Central memory CD4-positive, alpha-beta T cell (primary cell): Measurements from ENCODE around the gene STEEP1.

Experiments
- DNase-seq: peaks from one replicate; pipeline ENCODE4 v3.0.0; 2022
- total RNA-seq, 3 experiments: gene quantifications; one replicate each; lab custom pipeline; 2026; lab: John Stamatoyannopoulos, UW

The STEEP1 gene
- 16.6 to 48.4 (median 32.2) reads per million in 3 experiments for total RNA-seq

DNA sequence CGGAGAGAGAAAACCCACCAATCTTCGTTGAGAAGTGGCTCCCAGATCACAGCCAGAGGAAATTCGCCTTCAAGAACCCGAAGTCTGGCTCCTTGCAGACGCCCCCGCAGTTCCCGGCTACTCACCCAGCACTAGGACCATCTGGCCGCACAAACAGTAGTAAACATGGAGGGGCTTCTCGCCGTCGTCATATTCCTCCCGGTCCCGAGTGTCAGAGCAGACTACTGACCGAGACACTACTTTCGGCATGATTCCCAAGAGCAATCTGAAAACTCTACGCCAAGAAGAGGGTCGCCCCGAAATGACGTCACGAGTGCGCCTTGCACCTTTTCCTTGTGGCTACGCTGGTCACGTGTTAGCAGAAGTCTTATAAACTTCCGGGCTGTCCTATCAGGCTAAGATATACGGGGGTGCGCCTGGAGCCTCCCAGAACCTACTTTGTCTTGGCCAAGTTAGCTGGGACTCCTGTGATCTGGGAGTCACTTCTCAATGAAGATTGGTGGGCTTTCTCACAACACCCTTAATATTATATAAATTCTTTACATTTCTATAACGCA is at the start of gene STEEP1:
Gene STEEP1, minus strand, starts transcription at position 303 of the 557 bp plus-strand sequence. Its CDS starts 54 bp downstream, at position 249.
- peak; percentile 83 for DNase-seq

- DNase-seq = no peak
Observed at GRCh38 chrX:119614776-119615175, 49.6 kb upstream of the STEEP1 start.

- DNase-seq = no peak
Observed at GRCh38 chrX:119607018-119607389, 41.8 kb upstream of the STEEP1 start.

DNA sequence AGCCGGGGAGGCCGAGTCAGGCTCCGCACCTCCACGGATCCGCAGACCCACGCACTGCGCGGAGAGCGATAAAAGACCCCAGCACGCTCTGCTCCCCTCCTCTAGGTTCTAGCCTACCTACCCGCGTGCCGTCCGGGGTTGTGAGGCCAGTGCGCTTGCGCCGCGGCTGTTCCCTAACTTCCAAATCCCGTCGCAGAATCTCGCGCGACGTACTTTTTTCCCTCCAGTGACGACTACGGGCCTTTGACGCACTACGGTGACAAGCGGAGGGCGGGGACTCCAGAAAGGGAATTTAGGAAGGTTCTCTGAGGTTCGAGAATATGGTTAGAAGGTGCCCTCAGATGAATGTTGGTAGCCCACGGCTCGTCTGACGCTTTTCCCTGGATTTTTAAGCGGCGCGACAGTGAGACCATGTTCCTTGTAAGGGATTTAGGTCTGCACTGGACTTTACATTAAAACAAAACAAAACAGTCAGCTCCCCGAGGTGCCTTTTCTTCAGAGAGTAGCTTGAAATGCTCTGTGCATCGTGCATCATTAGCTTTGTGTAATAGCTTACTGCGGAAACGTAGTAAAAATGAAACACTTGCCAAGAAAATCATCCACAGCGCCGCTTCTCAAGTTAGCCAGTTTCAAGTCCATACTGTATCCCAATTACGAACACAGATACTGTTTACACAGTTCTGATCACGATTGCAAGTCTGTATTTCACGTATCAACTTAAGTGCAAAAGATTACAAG is 41.2 kb upstream of the STEEP1 start, which contains the start of gene NKRF:
Gene NKRF, minus strand, starts transcription at position 145 of the 738 bp plus-strand sequence.
- DNase-seq = peak; percentile 88

- DNase-seq = peak; percentile 39
Observed at GRCh38 chrX:119605464-119606279, 40.5 kb upstream of the STEEP1 start.

DNA sequence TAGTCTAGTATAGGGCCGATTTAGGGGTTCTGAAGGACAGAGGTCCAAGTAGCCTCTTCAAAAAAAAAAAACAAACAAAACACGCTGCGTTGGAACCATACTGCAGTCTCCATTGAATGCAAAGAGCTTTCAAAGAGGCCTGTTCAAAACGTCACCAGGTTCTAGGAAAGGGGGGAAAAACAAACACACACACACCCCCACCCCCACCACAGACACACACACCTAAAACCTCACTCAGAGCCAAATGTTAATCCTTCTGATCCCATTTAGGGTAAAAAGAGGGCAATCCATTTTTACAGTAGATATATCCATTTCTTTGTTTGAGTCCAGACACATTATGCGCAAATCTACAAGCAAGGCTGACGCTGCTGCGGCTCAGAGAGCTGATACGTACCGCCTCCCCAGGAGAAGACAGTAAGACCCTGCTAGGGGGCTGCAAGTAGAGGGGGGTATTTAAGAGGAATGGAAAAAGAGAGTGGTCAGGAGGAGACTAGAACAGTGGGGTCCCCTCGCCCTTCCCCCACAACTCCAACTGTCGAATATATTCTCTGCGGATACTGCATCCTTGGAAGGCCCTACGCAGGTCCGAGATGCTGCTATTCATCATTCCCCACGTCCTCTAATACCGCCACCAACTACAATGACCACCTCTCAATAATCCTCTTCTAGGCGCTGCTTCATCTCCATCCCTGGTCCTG is 39.7 kb upstream of the STEEP1 start:
- DNase-seq = no peak

DNA sequence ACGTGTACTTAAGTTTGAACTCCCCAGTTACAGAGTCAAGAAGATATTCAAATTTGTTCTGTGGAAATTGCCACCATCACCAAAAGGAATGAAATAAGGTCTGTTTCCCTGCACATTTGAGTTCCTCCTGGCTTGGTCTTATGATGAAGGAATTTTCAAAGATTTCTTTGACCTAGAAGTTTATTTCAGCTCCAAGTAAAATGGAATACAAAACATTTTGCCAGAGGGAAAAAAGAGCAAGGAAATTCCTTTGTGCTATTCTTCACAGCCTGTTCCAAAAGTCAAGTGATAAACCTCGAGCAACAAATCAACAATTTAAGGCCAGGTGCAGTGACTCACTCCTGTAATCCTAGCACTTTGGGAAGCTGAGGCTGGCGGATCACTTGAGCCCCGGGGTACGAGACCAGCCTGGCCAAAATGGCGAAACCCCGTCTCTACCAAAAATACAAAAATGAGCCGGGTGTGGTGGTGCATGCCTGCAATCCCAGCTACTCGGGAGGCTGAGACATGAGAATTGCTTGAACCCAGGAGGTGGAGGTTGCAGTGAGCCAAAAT is 37.6 kb upstream of the STEEP1 start:
- DNase-seq = no peak

DNA sequence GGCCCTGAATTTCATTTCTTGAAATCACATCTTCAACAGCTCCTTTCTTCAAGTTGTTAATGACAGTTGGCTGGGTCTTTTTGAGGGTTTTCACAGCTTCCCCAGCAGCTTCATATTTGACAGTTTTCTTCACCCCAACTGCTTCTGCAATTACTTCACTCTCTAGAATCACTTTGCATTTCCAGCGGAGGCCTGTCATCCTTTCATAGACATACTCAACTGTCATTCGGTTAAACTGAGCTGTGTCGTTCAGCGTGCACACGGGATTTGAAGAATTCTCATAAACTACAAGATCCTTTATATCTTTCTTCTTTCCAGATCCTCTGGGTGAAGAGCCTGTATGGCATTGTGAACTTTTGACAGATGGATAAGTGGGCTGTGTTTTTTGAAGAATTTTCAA is 24.6 kb upstream of the STEEP1 start:
- no peak for DNase-seq

DNA sequence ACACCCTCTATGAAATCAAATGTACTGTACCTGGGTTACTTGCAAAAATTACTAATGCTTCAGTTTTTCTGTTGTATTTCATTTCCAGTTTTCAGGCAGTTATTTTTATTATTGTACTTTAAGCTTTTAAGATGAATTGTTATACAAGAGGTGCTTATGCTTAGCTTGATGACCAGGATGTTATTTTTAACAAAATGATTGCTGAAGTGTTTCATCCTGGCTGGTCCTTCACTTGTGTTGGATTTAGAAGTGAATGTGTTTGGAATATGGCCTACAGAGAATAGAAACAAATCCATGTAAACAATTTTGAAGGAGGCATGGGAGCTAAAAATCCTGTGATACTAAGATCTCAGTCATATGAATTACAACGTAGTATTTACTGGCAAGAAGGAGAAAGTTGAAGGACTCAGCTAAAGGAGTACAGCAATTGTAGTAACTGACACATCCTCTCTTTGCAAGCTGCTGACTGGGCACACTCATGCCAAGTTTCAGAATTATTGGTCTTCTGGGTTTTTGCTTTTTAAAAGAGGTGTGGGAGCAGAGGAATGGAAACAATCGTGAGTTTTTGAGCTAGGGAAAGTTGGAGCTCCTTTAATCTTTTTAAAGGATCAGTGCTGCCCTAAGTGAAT is 18.3 kb upstream of the STEEP1 start:
- DNase-seq = no peak

DNA sequence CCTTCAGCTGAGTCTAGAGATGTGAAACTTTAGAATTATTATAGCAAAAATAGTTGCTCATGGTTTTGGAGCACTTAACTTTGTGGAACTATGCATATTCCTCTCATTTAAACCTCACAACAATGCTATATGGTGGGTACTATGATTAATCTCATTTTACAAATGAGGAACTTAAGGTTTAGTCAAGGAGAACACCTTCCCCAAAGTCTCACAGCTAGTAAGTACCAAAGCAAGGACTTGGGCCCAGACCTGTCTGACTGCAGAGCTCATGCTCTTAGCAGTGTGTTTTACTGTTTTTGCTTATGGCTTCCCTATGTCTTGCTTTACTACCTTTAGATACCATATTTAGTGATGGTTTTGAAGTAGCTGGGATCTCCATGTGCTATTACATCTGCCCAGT is 14.2 kb upstream of the STEEP1 start:
- no peak for DNase-seq

- peak; percentile 86 for DNase-seq
Observed at GRCh38 chrX:119574394-119575266, 9.4 kb upstream of the STEEP1 start, which contains the start of gene UBE2A. Gene UBE2A (plus strand): TSS chrX:119574563. CDS start chrX:119574712, 149 bp downstream.

- DNase-seq = no peak
Observed at GRCh38 chrX:119573840-119574393, 8.7 kb upstream of the STEEP1 start.

DNA sequence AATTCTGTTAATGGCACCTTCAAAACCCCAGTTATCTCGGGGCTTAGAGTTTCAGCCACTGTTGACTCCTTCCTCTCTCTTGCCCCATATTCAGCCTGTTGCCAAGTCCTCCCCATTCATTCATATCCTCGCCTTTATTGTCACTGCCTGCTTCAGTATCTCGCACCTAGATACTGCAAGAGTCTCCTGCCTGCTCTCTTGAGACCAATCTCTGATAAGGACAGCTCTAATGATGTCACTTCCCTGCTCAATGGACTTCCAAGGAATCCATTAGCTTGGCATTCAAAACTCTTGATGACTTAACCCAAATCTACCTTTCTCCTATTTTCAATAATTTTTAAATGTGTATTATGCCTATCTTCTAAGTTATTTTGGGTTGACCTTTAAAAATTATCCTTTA is 8.0 kb upstream of the STEEP1 start:
- DNase-seq = no peak

GRCh38 chrX:119570351-119570835 is 5.2 kb upstream of the STEEP1 start:
- DNase-seq = no peak

GRCh38 chrX:119552508-119552907 is 12.7 kb downstream of the STEEP1 start:
- no peak for DNase-seq

DNA sequence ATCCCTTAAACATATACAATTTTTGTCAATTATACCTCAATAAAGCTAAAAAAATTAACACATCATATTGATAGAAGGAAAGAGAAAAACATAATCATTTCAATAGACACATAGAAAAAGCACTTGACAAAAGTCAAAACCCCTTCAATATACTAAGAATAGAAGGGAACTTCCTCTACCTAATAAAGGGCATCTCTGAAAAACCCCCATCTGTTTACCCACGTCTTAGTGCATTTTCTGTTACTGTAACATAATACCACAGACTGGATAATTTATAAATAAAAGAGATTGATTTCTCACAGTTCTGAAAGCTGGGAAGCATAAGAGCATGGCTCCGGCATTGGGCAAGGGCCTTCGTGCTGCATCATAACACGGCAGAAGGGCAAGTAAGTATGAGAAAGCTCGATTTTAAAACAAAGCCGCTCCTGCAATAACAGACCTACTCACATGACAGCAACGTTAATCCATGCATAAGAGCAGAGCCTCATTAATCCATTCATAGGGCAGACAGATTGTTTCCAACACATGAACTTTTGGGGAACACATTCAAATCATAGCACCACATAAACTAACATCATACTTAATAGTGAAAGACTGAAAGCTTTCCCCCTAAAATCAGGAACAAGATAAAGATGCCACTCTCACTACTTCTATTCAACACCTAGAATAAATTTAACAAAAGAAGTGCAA is 15.7 kb downstream of the STEEP1 start:
- DNase-seq = no peak

DNA sequence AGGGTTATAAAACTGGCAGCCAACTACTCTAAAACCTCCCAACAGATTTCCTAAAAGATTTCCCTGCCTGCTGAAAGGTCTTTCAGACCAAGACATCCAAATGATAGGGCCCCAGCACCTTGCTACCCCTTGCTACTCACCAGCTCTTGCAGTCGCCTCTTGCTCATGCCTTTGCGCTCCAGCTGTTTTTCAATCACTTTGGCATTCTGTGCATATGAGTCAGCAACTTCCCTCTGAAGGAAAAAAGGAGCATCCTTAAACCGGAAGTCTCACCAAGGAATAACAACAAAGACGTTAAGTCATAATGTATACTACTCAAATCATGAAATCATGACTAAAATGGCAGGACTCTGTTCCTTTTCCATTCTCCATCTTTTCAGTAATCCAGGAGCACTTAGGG is 24.0 kb downstream of the STEEP1 start:
- DNase-seq = no peak

DNA sequence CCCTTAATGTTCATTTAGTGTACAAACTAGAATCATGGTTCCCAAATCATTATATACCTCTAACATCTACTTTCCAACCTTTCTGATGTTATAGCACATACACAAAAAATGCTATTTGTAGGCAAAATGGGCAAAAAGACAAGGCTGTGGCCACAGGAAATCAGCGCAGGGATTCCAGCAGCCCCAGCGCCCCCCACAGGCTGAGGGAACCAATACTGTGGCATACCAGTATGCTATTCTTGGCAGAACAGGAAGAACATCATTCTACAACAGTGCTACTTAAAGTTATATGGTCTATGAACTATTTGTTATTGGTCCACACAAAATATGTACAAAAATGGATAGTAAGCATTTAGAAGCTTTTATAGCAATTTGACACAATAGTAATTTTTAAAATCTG is 25.3 kb downstream of the STEEP1 start:
- no peak for DNase-seq

DNA sequence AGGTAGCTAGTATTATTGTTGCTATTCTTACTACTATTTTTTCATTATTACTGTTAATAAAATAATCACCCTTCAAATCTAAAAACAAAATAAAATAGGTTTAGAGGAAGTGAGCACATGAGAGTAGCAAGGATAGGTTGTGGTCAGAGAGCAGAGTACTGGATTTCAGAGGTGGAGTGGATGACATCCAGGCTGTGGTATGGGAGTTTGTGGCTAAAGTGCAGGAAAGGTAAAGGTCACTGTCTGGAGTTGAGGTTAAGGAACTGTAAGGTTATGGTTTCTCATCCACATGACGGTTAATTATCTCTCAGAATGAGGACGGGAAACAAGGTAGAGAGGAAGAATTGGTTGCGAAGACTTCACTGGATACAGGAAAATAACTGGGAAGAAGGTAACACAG is 27.7 kb downstream of the STEEP1 start:
- no peak for DNase-seq
